Dendritic cell treated with granulocyte-macrophage colony-stimulating factor and Interleukin-4, amounts not matched to agents 40 ng/mL and 50 ng/mL, for 4 days (primary cell): ENCODE results near the gene PIM3.

ENCODE experiments used
- H3K27ac Mint-ChIP-seq: one replicate; pipeline ENCODE4 v1.8.0; 2022; ENCODE audit warnings: mild to moderate bottlenecking, mixed read lengths
- H3K27me3 Mint-ChIP-seq: one replicate; pipeline ENCODE4 v1.8.0; 2022; ENCODE audit warnings: mild to moderate bottlenecking, mixed read lengths
- H3K36me3 Mint-ChIP-seq: one replicate; pipeline ENCODE4 v1.8.0; 2022; ENCODE audit warnings: low read depth, mixed read lengths
- H3K4me1 Mint-ChIP-seq: one replicate; pipeline ENCODE4 v1.8.0; 2022; ENCODE audit warnings: low read depth, mixed read lengths
- H3K4me3 Mint-ChIP-seq: one replicate; pipeline ENCODE4 v1.8.0; 2022; ENCODE audit warnings: mild to moderate bottlenecking, moderate library complexity, mixed read lengths
- H3K9me3 Mint-ChIP-seq: one replicate; pipeline ENCODE4 v1.8.0; 2022; ENCODE audit warnings: mixed read lengths
- intact Hi-C: fragments of 100-400 bp; cut with micrococcal nuclease; formaldehyde crosslinking; loops from one replicate; pipeline ENCODE4 v1.15.0; 2022

PIM3 gene

DNA sequence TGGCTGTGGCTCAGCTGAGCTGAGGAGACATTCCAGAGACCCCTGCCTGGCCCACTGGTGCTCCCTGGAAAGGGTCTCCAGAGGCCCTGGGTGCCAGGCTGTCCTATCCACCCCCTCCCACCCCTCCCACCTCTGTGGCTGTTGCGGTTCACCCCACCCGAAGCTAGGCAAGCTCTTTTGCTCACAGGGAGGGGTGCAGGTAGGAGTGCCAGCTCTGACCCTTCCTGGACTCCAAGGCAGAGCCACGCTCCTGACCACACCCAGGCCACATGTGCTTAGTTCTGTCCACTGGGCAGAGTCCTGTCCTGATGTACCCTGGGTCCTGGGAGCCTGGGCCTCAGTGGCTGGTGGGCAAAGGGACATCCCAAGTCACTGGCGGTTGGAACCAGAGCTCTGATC, 35.5 kb downstream of the PIM3 start:
- intact Hi-C loops = no loop called here
- Mint-ChIP-seq H3K27ac (no peak overlapping the region), H3K36me3 (no peaks in the 10 kb centered on the region), H3K4me1 (peaks cover 30% of the 10 kb centered on the region), H3K9me3 (peaks cover 4% of the 10 kb centered on the region), H3K4me3 (no peak overlapping the region), H3K27me3 (peaks cover 32% of the 10 kb centered on the region)

- no peaks in the 10 kb centered on the region for H3K9me3 Mint-ChIP-seq
- peaks cover 30% of the 10 kb centered on the region for H3K4me1 Mint-ChIP-seq
- peaks cover 31% of the 10 kb centered on the region for H3K27me3 Mint-ChIP-seq
- intact Hi-C loops = no loop called here
- H3K36me3 Mint-ChIP-seq = no peaks in the 10 kb centered on the region
- no peak overlapping the region for H3K4me3 Mint-ChIP-seq
- H3K27ac Mint-ChIP-seq = no peak overlapping the region
These were observed 36.1 kb downstream of the PIM3 start for GRCh38 chr22:49996518-49997250.

DNA sequence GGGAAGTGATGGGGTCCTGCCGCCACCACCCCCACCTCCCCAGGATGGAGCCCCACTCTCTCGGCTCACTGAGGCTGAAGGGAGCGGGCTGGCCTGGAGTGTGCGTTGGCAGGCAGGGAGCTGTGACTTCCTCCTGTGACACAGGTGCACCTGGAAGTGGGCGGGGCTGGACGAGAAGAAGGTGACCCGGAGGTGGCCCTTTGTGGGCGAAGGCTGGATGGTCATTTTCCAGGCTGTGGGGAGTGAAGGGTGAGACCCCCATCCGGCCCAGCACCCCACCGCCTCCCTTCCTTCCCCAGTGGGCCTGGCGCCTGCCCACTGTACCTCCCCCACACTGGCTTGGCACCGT, 36.7 kb downstream of the PIM3 start:
- Mint-ChIP-seq H3K4me1 (peaks cover 30% of the 10 kb centered on the region), H3K4me3 (no peak overlapping the region), H3K36me3 (no peaks in the 10 kb centered on the region), H3K9me3 (no peaks in the 10 kb centered on the region), H3K27me3 (peaks cover 28% of the 10 kb centered on the region), H3K27ac (no peak overlapping the region)
- intact Hi-C loops = no loop called here

GRCh38 chr22:49997932-49998717, 37.6 kb downstream of the PIM3 start:
- intact Hi-C loops = no loop called here
- Mint-ChIP-seq H3K9me3 (no peaks in the 10 kb centered on the region), H3K4me1 (peaks cover 25% of the 10 kb centered on the region), H3K27me3 (peaks cover 27% of the 10 kb centered on the region), H3K4me3 (no peak overlapping the region), H3K36me3 (no peaks in the 10 kb centered on the region), H3K27ac (no peak overlapping the region)

- Mint-ChIP-seq H3K27me3 (peaks cover 27% of the 10 kb centered on the region), H3K4me3 (no peak overlapping the region), H3K27ac (no peak overlapping the region), H3K4me1 (peaks cover 21% of the 10 kb centered on the region), H3K9me3 (no peaks in the 10 kb centered on the region), H3K36me3 (no peaks in the 10 kb centered on the region)
- intact Hi-C loops = no loop called here
These were observed 38.1 kb downstream of the PIM3 start for GRCh38 chr22:49998718-49999062.

DNA sequence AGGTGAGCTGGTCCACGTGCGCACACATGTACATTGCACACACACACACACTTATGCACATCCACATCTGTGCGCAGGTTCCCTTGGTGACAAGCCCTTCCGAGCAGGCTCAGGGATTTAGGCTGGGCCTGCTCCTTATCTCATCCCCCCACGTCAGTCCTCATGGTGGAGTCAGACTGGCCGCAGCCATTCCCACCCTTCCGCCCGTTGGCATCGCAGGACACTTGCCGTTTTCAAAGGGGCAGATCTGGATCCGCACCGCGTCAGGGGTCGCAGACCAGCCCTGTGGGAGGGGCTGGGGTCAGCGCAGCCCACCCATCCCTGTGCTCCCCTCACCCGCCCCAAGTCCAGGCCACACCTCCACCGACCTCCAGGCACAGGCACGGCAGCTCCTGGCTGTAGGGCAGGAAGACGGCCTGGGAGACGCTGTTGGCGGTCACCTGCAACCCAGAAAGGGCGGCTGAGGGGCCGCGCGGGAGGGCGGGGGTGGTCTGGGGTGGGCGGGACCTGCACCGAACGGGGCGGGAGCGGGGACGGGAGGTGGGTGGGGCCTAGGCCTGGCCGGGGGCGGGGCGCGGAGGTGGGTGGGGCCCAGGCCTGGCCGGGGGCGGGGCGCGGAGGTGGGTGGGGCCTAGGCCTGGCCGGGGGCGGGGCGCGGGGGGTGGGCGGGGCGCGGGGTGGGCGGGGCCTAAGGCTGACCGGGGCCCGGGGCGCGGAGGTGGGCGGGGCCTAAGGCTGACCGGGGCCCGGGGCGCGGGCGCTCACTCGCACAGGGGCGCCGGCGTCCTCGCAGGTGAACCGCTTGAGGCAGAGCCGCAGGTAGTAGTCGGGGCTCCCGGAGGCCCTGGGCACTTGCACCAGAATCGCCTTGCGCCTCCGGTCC, 38.7 kb downstream of the PIM3 start:
- peak overlapping the region; percentile 41 for H3K4me3 Mint-ChIP-seq
- intact Hi-C loops = no loop called here
- no peak overlapping the region for H3K27ac Mint-ChIP-seq
- peaks cover 16% of the 10 kb centered on the region for H3K4me1 Mint-ChIP-seq
- no peaks in the 10 kb centered on the region for H3K9me3 Mint-ChIP-seq
- no peaks in the 10 kb centered on the region for H3K36me3 Mint-ChIP-seq
- H3K27me3 Mint-ChIP-seq = peaks cover 27% of the 10 kb centered on the region

DNA sequence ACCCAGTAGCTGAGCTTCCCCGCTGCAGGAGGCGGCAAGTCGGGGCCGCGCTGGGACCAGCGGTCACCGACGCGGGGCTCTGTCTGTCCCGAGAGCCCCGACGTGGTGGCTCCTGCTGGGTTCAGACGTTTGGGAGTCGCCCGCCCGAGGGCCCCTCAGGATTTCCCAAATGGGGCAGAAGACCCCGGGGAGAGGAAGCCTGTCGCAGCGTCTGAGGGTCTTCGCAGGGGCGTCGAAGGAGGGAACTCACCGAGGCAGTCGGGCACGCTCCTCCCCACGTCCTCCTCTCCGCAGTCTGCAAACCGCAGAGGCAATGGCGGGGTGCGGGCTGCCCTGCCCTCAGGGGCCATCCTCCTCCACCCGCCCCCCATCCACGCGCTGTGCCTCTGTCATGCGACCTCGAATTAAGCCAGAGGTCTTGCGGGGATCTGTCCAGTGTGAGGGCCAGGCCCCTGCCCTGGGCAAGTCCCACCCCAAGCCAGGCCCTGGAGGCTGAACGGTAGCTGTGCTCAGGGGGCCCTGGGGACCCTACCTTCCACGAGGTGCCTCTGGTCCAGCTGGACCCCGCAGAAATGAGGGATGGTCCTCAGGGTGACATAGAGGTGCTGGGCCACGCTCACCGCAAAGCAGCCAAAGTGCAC, 39.5 kb downstream of the PIM3 start:
- no peaks in the 10 kb centered on the region for H3K36me3 Mint-ChIP-seq
- peaks cover 24% of the 10 kb centered on the region for H3K4me1 Mint-ChIP-seq
- intact Hi-C loops = no loop called here
- H3K9me3 Mint-ChIP-seq = no peaks in the 10 kb centered on the region
- peaks cover 30% of the 10 kb centered on the region for H3K27me3 Mint-ChIP-seq
- H3K27ac Mint-ChIP-seq = no peak overlapping the region
- H3K4me3 Mint-ChIP-seq = peak overlapping the region; percentile 41

DNA sequence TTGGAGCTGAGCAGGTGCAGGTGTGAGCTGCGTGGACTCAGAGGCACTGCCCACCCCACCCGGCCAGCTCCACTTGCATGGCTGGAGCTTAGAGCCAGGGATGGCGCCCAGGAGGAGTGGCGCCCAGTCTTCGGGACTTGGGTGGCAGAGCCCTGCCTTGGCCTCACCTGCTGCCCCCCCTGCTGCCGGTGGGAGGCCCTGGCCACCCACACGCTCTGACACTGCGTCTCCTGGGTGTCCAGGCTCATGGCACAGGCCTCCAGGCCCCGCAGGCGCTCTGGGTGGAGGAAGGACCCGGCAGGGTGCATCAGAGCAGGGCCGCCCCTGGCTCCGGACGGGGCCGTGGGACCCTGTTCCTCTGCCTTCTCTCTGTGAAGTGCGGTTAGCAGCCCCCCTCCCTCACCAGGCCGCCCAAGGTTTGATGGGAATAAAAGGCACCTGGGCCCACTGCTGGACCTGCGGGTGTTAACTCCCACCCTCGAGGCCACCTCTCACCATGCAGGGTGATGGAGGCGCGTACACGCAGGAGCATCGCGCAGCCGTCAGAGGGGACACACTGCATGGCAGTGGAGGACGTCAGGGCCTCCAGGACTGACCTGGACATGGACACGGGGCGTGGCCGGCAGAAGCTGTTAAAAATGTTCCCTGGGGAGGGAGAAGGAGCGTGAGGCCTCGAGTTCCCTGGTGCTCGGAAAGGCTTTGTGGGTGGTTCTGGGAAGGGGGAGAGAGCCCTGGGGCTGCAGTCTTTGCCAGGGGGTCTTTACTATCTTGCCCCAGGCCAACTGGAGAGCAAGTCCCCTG, 40.2 kb downstream of the PIM3 start:
- H3K27ac Mint-ChIP-seq = no peak overlapping the region
- peaks cover 28% of the 10 kb centered on the region for H3K4me1 Mint-ChIP-seq
- no peaks in the 10 kb centered on the region for H3K9me3 Mint-ChIP-seq
- intact Hi-C loops = no loop called here
- peaks cover 30% of the 10 kb centered on the region for H3K27me3 Mint-ChIP-seq
- no peak overlapping the region for H3K4me3 Mint-ChIP-seq
- H3K36me3 Mint-ChIP-seq = no peaks in the 10 kb centered on the region

GRCh38 chr22:50001388-50002231, 41.0 kb downstream of the PIM3 start:
- Mint-ChIP-seq H3K27ac (no peak overlapping the region), H3K4me3 (no peak overlapping the region), H3K4me1 (peaks cover 23% of the 10 kb centered on the region), H3K36me3 (no peaks in the 10 kb centered on the region), H3K9me3 (no peaks in the 10 kb centered on the region), H3K27me3 (peaks cover 30% of the 10 kb centered on the region)
- intact Hi-C loops = no loop called here

DNA sequence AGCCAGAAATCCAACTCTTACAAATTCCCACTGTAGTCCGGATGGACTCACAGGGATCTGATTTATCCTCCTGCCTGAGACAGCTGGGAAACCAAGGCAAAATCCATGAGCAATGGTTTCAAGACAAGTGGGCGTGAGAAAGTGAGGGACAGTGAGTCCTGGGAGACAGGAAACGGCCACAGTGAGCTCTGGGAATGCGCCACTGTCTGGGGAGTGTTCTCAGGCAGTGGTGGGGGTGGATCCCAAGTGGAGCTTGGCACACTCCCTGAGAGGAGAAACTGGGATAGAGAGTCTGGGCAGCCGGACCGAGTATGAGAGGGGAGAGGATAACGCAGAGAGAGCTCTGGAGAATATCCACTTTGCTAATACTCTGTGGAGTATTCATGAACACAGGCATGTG, 42.2 kb downstream of the PIM3 start:
- H3K4me3 Mint-ChIP-seq = no peak overlapping the region
- intact Hi-C loops = no loop called here
- no peaks in the 10 kb centered on the region for H3K36me3 Mint-ChIP-seq
- H3K27me3 Mint-ChIP-seq = peaks cover 30% of the 10 kb centered on the region
- H3K27ac Mint-ChIP-seq = no peak overlapping the region
- no peaks in the 10 kb centered on the region for H3K9me3 Mint-ChIP-seq
- H3K4me1 Mint-ChIP-seq = peaks cover 22% of the 10 kb centered on the region

GRCh38 chr22:50004918-50005317, 44.3 kb downstream of the PIM3 start:
- intact Hi-C loops = no loop called here
- Mint-ChIP-seq H3K4me3 (no peak overlapping the region), H3K36me3 (no peaks in the 10 kb centered on the region), H3K9me3 (no peaks in the 10 kb centered on the region), H3K27ac (no peak overlapping the region), H3K4me1 (peaks cover 12% of the 10 kb centered on the region), H3K27me3 (peaks cover 28% of the 10 kb centered on the region)

GRCh38 chr22:50007057-50007511, 46.5 kb downstream of the PIM3 start:
- H3K4me3 Mint-ChIP-seq = no peak overlapping the region
- intact Hi-C loops = no loop called here
- no peaks in the 10 kb centered on the region for H3K36me3 Mint-ChIP-seq
- peaks cover 38% of the 10 kb centered on the region for H3K27me3 Mint-ChIP-seq
- no peaks in the 10 kb centered on the region for H3K9me3 Mint-ChIP-seq
- H3K27ac Mint-ChIP-seq = no peak overlapping the region
- H3K4me1 Mint-ChIP-seq = peaks cover 20% of the 10 kb centered on the region
